K562 (cell line): ENCODE data around the gene TSPAN3. TPM values are rescaled to one million over a fixed set of nuclear protein-coding genes. Genes with fewer than 3 reads are reported as not detected.

ENCODE experiments used
- ATAC-seq: fragments of 200-7000 bp; cut with Tn5 transposase; 3 replicates; pipeline ENCODE4 v1.9.1; 2020; ENCODE audit warnings: moderate library complexity
- BruUV-seq: library from RNA; stranded (reverse); fragments of 400-500 nt; replicated peaks from 2 replicates; lab custom pipeline; 2021; lab: Mats Ljungman, UMichigan
- CTCF ChIA-PET: fragments of 300-600 bp; formaldehyde crosslinking; extraction: SDS; loops from one replicate; lab custom pipeline; 2021; ENCODE audit warnings: low intra/inter-chr PET ratio; lab: Yijun Ruan, JAX
- POLR2A ChIA-PET: fragments of 300-600, 350-650 bp; sonication (Branson Sonifier 250); formaldehyde crosslinking; extraction: SDS; loops from one replicate; lab custom pipeline; 2021; ENCODE audit warnings: antibody characterized with exemption, inconsistent platforms; lab: Yijun Ruan, JAX
- DNase-seq, 4 experiments: peaks; one replicate each; pipeline versions ENCODE4 v3.0.0 to v3.0.0-alpha.2; 2011 to 2018; ENCODE audit warnings: low spot score in 3 of 4, mixed read lengths in 3 of 4; ENCODE audit errors: extremely low read depth in 1 of 4
- FAIRE-seq: peaks from 2 replicates; lab custom pipeline; 2011; peaks lifted over from hg19 to GRCh38; lab: Jason Lieb, UNC
- H2AFZ ChIP-seq: 2 replicates; pipeline ENCODE4 v1.6.0; 2011; ENCODE audit warnings: low read depth, low read length, control low read depth, inconsistent platforms
- H3K27ac ChIP-seq: fragments of 200-600 bp; 3 replicates; pipeline ENCODE4 v1.8.0; 2011; ENCODE audit warnings: low read depth, mild to moderate bottlenecking, control low read depth, inconsistent platforms, low read length, moderate library complexity, mixed read lengths; ENCODE audit errors: extremely low read depth
- H3K27me3 ChIP-seq, 2 experiments: fragments of 300-600 bp in 1 of 2; 2 replicates in 1 of 2; 3 replicates in 1 of 2; pipeline versions ENCODE4 v1.6.0 to v1.8.0; 2011; ENCODE audit warnings: inconsistent platforms in 2 of 2, low read length in 2 of 2, mild to moderate bottlenecking in 1 of 2, mixed read lengths in 1 of 2, moderate library complexity in 1 of 2; ENCODE audit not compliant: control insufficient read depth in 2 of 2, insufficient read depth in 2 of 2
- H3K36me3 ChIP-seq: fragments of 300-600 bp; 3 replicates; pipeline ENCODE4 v1.8.0; 2011; ENCODE audit warnings: mild to moderate bottlenecking, low read length, inconsistent platforms; ENCODE audit not compliant: control insufficient read depth, insufficient read depth
- H3K4me1 ChIP-seq, 2 experiments: fragments of 200-600 bp in 1 of 2; replicated peaks in 1 of 2; 2 replicates in 1 of 2; 3 replicates in 1 of 2; pipeline versions ENCODE4 v1.5.1 to v1.8.0; 2011; ENCODE audit warnings: inconsistent platforms in 2 of 2, low read length in 2 of 2, mild to moderate bottlenecking in 1 of 2, mixed read lengths in 1 of 2, moderate library complexity in 1 of 2; ENCODE audit not compliant: control insufficient read depth in 2 of 2, insufficient read depth in 2 of 2
- H3K4me2 ChIP-seq: 2 replicates; pipeline ENCODE4 v1.6.1; 2011; ENCODE audit warnings: low read length, control low read depth, inconsistent platforms, mixed read lengths; ENCODE audit not compliant: insufficient read depth
- H3K4me3 ChIP-seq: fragments of 200-600 bp; sonication (generic), shearing (Covaris generic); 2 replicates; pipeline ENCODE4 v1.5.1; 2016; ENCODE audit warnings: control low read depth, inconsistent platforms
- H3K79me2 ChIP-seq: fragments of 200-600 bp; 3 replicates; pipeline ENCODE4 v1.8.0; 2011; ENCODE audit warnings: low read length, inconsistent platforms; ENCODE audit not compliant: control insufficient read depth, insufficient read depth
- H3K9ac ChIP-seq, 2 experiments: 2 replicates each; pipeline versions ENCODE4 v1.6.0 to v1.6.1; 2011; ENCODE audit warnings: low read depth in 2 of 2, low read length in 2 of 2, control low read depth in 1 of 2, inconsistent platforms in 1 of 2, mild to moderate bottlenecking in 1 of 2, mixed read lengths in 1 of 2; ENCODE audit not compliant: insufficient read depth in 1 of 2
- H3K9me1 ChIP-seq: one replicate; pipeline ENCODE4 v1.6.0; 2011; ENCODE audit warnings: inconsistent platforms, mild to moderate bottlenecking, low read length, moderate library complexity; ENCODE audit not compliant: control insufficient read depth, insufficient read depth
- H3K9me3 ChIP-seq: replicated peaks from 2 replicates; pipeline ENCODE4 v1.5.1; 2011; ENCODE audit warnings: low read depth, low read length, inconsistent platforms; ENCODE audit not compliant: control insufficient read depth, insufficient read depth
- H4K20me1 ChIP-seq: replicated peaks from 2 replicates; pipeline ENCODE4 v1.6.1; 2011; ENCODE audit warnings: low read length, inconsistent platforms, mixed read lengths; ENCODE audit not compliant: control insufficient read depth, insufficient read depth
- ADNP ChIP-seq: fragments of 200-800 bp; sonication (Bioruptor generic); IDR thresholded peaks from 2 replicates; pipeline ENCODE4 v1.6.1; 2016; ENCODE audit warnings: missing genetic modification characterization, missing compliant biosample characterization
- NFYB ChIP-seq: IDR thresholded peaks from 2 replicates; pipeline ENCODE4 v1.6.1; 2011; ENCODE audit warnings: mild to moderate bottlenecking, moderate library complexity; ENCODE audit not compliant: insufficient read length; ENCODE audit errors: extremely low read depth
- WGBS: fragments of 100-300 bp; shearing (Covaris generic); methylation state at CpG from one replicate; pipeline ENCODE4 v1.1.6; 2016; ENCODE audit warnings: low coverage, mixed read lengths; ENCODE audit not compliant: insufficient coverage; ENCODE audit errors: missing lambda C conversion rate; 5-methylcytosine and 5-hydroxymethylcytosine counted together
- in situ Hi-C: fragments of 300-500 bp; cut with MboI; formaldehyde crosslinking; loops from 4 replicates; pipeline ENCODE4 v1.15.0; 2018; ENCODE audit warnings: inconsistent platforms, mixed read lengths
- intact Hi-C: fragments of 100-400 bp; cut with micrococcal nuclease; formaldehyde crosslinking; loops from 2 replicates; pipeline ENCODE4 v1.14.2; 2022
- polyA plus RNA-seq, 8 experiments: library from polyadenylated mRNA; depleted of rRNA in 4 of 8; stranded (reverse) in 5 of 8; unstranded in 3 of 8; fragments of >200 nt; fragmentation: Nextera tagmentation in 2 of 8; fragmentation: Illumina TruSeq in 1 of 8; extraction: Ambion mirVana in 2 of 8; extraction: Trizol in 1 of 8; gene quantifications; 2 replicates each; pipeline versions ENCODE4 v1.2.1 to v1.2.3, GENCODE V29; 2011 to 2014; ENCODE audit warnings: inconsistent platforms in 1 of 8, missing spikeins in 1 of 8
- total RNA-seq, 7 experiments: library from RNA; depleted of rRNA in 6 of 7; stranded (reverse); fragments of >200 nt in 6 of 7; fragmentation: Illumina TruSeq in 2 of 7; extraction: Trizol in 2 of 7; gene quantifications; 2 replicates each; pipeline versions ENCODE4 v1.2.1 to v1.2.3, GENCODE V29; 2011 to 2021; ENCODE audit warnings: low replicate concordance in 1 of 7
- TF ChIP-seq, protein P1 (sequence below): fragments of 250-450 bp; sonication (Bioruptor Pico); IDR thresholded peaks from 2 replicates; pipeline ENCODE4 v1.5.0; 2021; ENCODE audit warnings: mild to moderate bottlenecking, borderline replicate concordance

Gene TSPAN3
- total and polyA plus RNA-seq, 9 of the 15 experiments (the other 6 are each of a cell fraction or from before 2014, with no cell fraction given) = 14.3 to 144 (median 71.1) TPM

DNA sequence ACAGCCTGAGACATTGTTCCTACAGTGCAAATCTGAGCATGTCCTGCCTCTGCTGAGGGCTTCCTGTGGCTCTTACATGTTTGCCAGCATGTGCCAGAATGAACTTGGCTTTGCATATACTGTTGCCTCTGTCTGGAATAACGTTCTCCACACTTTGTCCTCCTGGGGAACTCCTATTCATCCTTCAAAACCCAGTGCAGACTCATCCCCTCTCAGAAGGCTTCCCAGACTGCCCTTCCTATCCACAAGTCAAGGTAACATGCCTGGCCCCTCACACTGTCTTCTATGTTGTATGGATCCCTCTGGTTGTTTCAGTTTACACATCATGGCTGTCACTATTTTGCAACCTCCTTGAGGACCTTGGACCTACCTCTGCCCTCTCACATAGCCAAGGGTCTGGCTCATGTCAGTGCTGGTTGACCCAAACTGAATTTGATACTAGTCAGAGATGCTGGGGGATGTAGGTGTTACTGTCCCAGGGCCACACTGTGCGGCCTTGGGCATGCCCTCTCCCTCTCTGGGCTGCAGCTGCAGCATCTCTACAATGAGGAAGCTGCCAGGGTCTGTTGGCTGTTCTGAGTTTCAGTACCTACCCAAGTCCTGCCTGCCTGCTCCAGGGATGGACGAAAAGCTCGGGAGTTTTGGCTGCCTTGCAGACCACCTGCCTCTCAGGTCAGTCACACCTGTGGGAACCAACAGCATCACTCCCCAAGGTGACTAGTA is 29.0 kb upstream of the TSPAN3 start:
- POLR2A ChIA-PET = interaction anchor here (0.7 kb wide), 1 partner anchor 74 kb away, joined by 4 read pairs; no protein-coding TSS in a partner anchor
- Histone ChIP-seq H4K20me1 (peaks cover 4% of the 10 kb centered on the region; the same call in 1 of the 2 replicates), H3K4me2 (no peak overlapping the region)

More for the DNA sequence above, 29.0 kb upstream of the TSPAN3 start:
- Histone ChIP-seq H2AFZ (no peak overlapping the region), H3K9me1 (no peaks in the 10 kb centered on the region), H3K79me2 (no peaks in the 10 kb centered on the region), H3K9ac (no peak overlapping the region), H3K4me3 (no peak overlapping the region), H3K4me1 (no peaks in the 10 kb centered on the region), H3K36me3 (no peaks in the 10 kb centered on the region), H3K27me3 (peaks cover 0 to 28% of the 10 kb centered on the region in 2 experiments; a peak in 3 of 5 replicates), H3K27ac (no peak overlapping the region), H3K9me3 (no peaks in the 10 kb centered on the region)
- DNase-seq = no peak
- no TSS peak for BruUV-seq
- WGBS = 0% methylated on average over 4 of the region's 4 CpGs
- CTCF ChIA-PET = no interaction called here
- in situ Hi-C loops = no loop called here
- intact Hi-C loops = loop anchor here (5.0 kb wide), 1 partner anchor 73 kb away; no protein-coding TSS in a partner anchor
- no peak for ATAC-seq
- TF ChIP-seq NFYB (no peak), ADNP (tag) (no peak)
- TF ChIP-seq, protein P1, sequence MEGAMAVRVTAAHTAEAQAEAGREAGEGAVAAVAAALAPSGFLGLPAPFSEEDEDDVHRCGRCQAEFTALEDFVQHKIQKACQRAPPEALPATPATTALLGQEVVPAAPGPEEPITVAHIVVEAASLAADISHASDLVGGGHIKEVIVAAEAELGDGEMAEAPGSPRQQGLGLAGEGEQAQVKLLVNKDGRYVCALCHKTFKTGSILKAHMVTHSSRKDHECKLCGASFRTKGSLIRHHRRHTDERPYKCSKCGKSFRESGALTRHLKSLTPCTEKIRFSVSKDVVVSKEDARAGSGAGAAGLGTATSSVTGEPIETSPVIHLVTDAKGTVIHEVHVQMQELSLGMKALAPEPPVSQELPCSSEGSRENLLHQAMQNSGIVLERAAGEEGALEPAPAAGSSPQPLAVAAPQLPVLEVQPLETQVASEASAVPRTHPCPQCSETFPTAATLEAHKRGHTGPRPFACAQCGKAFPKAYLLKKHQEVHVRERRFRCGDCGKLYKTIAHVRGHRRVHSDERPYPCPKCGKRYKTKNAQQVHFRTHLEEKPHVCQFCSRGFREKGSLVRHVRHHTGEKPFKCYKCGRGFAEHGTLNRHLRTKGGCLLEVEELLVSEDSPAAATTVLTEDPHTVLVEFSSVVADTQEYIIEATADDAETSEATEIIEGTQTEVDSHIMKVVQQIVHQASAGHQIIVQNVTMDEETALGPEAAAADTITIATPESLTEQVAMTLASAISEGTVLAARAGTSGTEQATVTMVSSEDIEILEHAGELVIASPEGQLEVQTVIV = no peak
- no peak for FAIRE-seq
